ENCODE data around the gene LRRC3. TPM values are rescaled to one million over a fixed set of nuclear protein-coding genes. Genes with fewer than 3 reads are reported as not detected.
"Not testable (repeated sequence)": the region's sequence is repeated elsewhere in the genome, so short reads cannot be mapped to it uniquely, and the experiment has no call there.

The LRRC3 gene
- total RNA-seq, 1 donor from 2014 or later, result 2.2 TPM

DNA sequence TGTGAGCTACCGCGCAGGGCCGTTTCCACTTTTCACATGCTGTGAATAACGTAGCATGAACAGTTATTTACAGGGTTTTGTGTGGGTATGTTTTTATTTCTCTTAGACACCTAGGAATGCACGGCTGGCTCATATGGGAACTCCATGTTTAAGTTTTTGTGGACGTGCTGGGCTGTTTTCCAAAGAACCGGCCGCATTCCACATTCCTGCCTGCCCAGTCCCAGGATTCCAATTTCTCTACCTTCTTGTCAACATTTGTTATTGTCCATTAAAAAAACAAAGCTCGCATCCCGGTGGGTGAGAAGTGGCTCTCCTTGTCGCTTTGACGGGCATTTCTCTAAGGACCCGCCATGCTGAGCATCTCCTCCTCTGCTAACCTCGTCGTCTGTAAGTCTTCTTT lies 47.1 kb upstream of the LRRC3 start:
- TF ChIP-seq CTCF (IDR thresholded peaks at IDR 0.05), result no peak
- no peaks in the 10 kb centered on the region for H3K4me1 ChIP-seq
- H3K27ac ChIP-seq, result no peak overlapping the region
- H3K36me3 ChIP-seq, result no peaks in the 10 kb centered on the region
- H3K27me3 ChIP-seq, result no peaks in the 10 kb centered on the region
- intact Hi-C loops (cut with DNase I), result loop anchor here (10.0 kb wide), 1 partner anchor 277 kb away; the partner anchor contains the start of gene KRTAP12-1
- H3K9me3 ChIP-seq, result no peaks in the 10 kb centered on the region
- peak in 1 of 2 donors; percentile 44 for DNase-seq (ENCODE audit: low spot score in 2 of 2)
- no peak overlapping the region for H3K4me3 ChIP-seq

DNA sequence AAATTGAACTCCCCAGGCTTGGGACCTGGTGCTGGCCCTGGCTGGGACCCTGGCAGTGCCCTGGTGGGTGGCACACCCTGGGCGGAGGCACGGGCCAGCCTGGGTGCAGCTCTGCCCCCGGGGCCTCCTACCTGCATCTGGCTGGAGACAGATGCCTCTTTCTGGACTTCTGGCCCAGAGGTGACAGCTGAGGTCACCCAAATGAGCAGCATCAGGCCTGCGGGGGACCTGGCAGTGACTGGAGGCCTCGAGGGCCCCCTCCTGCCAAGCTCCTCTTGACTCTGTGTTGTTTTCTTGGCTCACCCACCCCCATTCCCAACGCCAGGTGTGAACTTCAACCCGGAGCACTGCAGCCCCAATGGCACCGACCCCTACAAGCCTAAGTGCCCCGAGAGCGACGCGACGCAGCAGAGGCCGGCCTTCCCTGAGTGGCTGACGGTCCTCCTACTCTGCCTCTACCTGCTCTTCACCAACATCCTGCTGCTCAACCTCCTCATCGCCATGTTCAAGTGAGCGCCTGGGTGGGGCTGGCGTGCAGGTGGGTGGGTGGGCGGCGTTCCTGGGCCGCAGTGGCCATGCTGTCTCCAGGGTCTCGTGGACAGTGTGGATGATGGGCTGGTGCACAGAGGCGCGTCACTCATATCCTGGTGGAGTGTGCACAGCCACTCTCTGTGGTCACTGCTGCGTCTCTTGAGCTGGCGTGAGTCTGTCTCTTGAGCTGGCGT lies 41.6 kb upstream of the LRRC3 start:
- Histone ChIP-seq H3K27me3 (no peaks in the 10 kb centered on the region), H3K36me3 (no peaks in the 10 kb centered on the region), H3K4me1 (no peaks in the 10 kb centered on the region), H3K9me3 (no peaks in the 10 kb centered on the region), H3K27ac (no peak overlapping the region), H3K4me3 (no peak overlapping the region)
- DNase-seq (ENCODE audit: low spot score in 2 of 2), result peak in 1 of 2 donors; percentile 28
- intact Hi-C loops (cut with DNase I), result no loop called here
- TF ChIP-seq CTCF (IDR thresholded peaks at IDR 0.05), result no peak

DNA sequence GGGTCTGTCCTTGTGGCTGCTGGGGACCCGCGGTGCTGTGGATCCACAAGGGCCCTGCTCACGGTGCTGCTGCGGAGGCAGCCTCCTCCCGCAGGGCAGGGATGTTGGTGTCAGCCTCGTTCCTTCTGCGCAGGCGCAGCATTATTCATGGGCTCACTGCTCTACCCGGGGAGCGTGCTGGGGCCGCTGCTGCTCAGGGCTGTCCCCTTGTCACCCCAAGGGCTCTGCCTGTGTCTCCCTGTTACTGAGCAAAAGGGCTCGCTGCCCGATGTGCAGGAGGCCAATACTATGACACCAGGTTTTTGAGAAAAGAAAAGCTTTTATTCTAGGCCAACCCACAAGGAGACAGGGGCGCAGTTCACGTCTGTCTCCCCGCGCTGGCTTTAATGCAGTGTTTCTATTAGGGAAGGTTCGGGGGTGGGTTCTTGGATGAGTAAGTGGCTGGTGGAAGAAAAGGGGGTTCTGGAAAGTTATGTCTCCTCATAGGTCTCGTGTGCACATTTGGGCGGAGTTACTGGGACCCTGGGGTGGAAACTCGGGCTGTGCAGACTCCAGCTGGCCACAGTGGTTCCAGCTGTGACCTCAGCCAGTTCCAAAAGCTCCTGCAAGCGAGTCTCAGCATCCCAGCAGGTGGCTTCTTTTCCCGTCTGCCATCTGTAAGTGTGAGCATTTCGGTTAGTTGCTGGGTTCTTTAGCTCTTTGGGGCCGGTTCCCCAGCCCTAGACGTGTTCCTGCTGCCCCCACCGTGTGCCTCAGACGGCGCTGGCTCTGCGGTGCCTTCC lies 40.8 kb upstream of the LRRC3 start:
- no peaks in the 10 kb centered on the region for H3K36me3 ChIP-seq
- intact Hi-C loops (cut with DNase I), result no loop called here
- no peaks in the 10 kb centered on the region for H3K27me3 ChIP-seq
- no peak for TF ChIP-seq CTCF (IDR thresholded peaks at IDR 0.05)
- DNase-seq (ENCODE audit: low spot score in 2 of 2), result peak in 1 of 2 donors; percentile 27
- no peak overlapping the region for H3K27ac ChIP-seq
- H3K4me3 ChIP-seq, result no peak overlapping the region
- H3K4me1 ChIP-seq, result no peaks in the 10 kb centered on the region
- H3K9me3 ChIP-seq, result no peaks in the 10 kb centered on the region

DNA sequence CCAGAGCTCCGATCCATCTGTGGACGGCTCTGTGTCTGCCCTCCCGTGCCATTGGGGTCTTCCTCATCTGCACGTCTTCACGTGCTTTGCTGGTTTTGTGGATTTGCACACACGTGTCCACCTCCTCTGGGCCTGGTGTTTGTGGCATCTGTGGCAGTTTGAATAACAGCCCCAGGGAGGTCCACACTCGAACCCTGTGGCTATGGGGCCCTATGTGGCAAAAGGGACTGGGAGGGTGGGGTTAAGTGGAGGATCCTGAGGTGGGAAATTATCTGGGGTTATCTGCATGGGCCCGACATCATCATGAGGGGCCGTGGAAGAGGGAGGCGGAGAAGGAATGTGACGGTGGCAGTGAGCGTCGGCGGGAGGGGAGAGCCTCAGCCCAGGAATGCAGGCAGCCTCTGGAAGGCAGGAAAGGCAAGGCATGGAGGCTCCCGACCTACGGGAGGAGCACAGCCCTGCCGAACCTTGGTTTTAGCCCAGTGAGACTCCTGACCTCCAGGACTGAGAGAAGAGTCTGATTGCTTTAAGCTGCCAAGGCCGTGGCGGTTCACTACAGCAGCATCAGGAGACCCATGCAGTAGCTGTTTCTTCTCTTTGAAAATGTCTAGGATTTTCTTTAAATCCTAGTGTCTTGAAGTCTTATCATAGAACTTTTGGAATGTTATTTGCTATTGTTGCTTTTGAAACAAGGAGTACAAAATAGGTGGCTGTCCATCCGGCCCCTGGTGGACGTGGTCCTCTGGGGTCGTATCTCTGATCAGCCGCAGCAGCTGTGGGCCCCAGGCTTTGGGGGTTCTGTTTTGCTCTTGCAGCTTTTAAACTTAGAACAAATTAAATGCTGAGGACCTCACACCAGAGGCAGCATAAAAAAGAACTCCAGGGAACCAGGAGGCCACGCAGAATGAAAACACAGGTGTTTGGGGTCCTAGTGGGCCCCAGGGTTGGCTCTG lies 40.0 kb upstream of the LRRC3 start:
- peak in 1 of 2 donors; percentile 33 for DNase-seq (ENCODE audit: low spot score in 2 of 2)
- no peak overlapping the region for H3K27ac ChIP-seq
- H3K9me3 ChIP-seq, result no peaks in the 10 kb centered on the region
- intact Hi-C loops (cut with DNase I), result no loop called here
- H3K4me3 ChIP-seq, result no peak overlapping the region
- no peak for TF ChIP-seq CTCF (IDR thresholded peaks at IDR 0.05)
- no peaks in the 10 kb centered on the region for H3K4me1 ChIP-seq
- no peaks in the 10 kb centered on the region for H3K27me3 ChIP-seq
- H3K36me3 ChIP-seq, result no peaks in the 10 kb centered on the region

GRCh38 chr21:44416193-44416592 lies 39.1 kb upstream of the LRRC3 start:
- no peaks in the 10 kb centered on the region for H3K36me3 ChIP-seq
- H3K9me3 ChIP-seq, result no peaks in the 10 kb centered on the region
- intact Hi-C loops (cut with DNase I), result no loop called here
- no peak overlapping the region for H3K27ac ChIP-seq
- DNase-seq (ENCODE audit: low spot score in 2 of 2), result peak in 1 of 2 donors; percentile 48
- H3K27me3 ChIP-seq, result no peaks in the 10 kb centered on the region
- TF ChIP-seq CTCF (IDR thresholded peaks at IDR 0.05), result no peak
- no peaks in the 10 kb centered on the region for H3K4me1 ChIP-seq
- no peak overlapping the region for H3K4me3 ChIP-seq

DNA sequence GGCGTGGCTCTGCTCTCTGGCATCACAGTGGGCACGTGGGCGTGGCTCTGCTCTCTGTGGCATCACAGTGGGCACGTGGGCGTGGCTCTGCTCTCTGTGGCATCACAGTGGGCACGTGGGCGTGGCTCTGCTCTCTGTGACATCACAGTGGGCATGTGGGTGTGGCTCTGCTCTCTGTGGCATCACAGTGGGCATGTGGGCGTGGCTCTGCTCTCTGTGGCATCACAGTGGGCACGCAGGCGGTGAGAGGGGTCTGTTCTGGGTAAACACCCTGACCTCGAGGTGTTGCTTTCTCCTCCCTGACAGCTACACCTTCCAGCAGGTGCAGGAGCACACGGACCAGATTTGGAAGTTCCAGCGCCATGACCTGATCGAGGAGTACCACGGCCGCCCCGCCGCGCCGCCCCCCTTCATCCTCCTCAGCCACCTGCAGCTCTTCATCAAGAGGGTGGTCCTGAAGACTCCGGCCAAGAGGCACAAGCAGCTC lies 37.6 kb upstream of the LRRC3 start:
- H3K4me1 ChIP-seq; H3K9me3 ChIP-seq; H3K4me3 ChIP-seq; H3K27me3 ChIP-seq; H3K36me3 ChIP-seq; H3K27ac ChIP-seq; intact Hi-C loops (cut with DNase I): not testable (repeated sequence)
- DNase-seq (ENCODE audit: low spot score in 2 of 2), result peak in 1 of 2 donors; percentile 49

Measured in ascending aorta (tissue), 2 donors.